CD8-positive, alpha-beta memory T cell (primary cell): ENCODE measurements around the gene NDUFV1. TPM values are rescaled to one million over a fixed set of nuclear protein-coding genes. Genes with fewer than 3 reads are reported as not detected.
"Not testable (repeated sequence)": the region's sequence is repeated elsewhere in the genome, so short reads cannot be mapped to it uniquely, and the experiment has no call there.

Experiments
- CTCF ChIA-PET: fragments of 350-600 bp; sonication (Branson Sonifier 250); formaldehyde crosslinking; loops from one replicate; lab custom pipeline; 2021; ENCODE audit warnings: antibody characterized with exemption; lab: Charles Lee
- POLR2A ChIA-PET: fragments of 350-600 bp; sonication (Branson Sonifier 250); formaldehyde crosslinking; loops from one replicate; lab custom pipeline; 2021; ENCODE audit warnings: antibody characterized with exemption; lab: Charles Lee
- DNase-seq, 5 donors: peaks; one replicate each; pipeline versions ENCODE4 v3.0.0 to v3.0.0-alpha.2; 2020 to 2022; ENCODE audit warnings: mixed read lengths in 1 of 5
- H3K27ac ChIP-seq: one replicate; pipeline ENCODE4 v1.7.0; 2013; ENCODE audit warnings: low read depth, mild to moderate bottlenecking, low read length, moderate library complexity
- H3K27me3 ChIP-seq: 2 replicates; pipeline ENCODE4 v1.7.0; 2013; ENCODE audit warnings: low read length, mild to moderate bottlenecking; ENCODE audit not compliant: insufficient read depth, poor library complexity, severe bottlenecking
- H3K36me3 ChIP-seq: 2 replicates; pipeline ENCODE4 v1.7.0; 2013; ENCODE audit warnings: mild to moderate bottlenecking, low read length, moderate library complexity; ENCODE audit not compliant: insufficient read depth
- H3K4me1 ChIP-seq: 2 replicates; pipeline ENCODE4 v1.7.0; 2013; ENCODE audit warnings: mild to moderate bottlenecking, low read length, moderate library complexity; ENCODE audit not compliant: insufficient read depth
- H3K4me3 ChIP-seq: 2 replicates; pipeline ENCODE4 v1.7.0; 2013; ENCODE audit warnings: mild to moderate bottlenecking, low read length
- H3K9me3 ChIP-seq: 2 replicates; pipeline ENCODE4 v1.7.0; 2013; ENCODE audit warnings: mild to moderate bottlenecking, low read length
- H3K27ac Mint-ChIP-seq, 8 donors: one replicate each; pipeline ENCODE4 v1.8.0; 2020 to 2021; ENCODE audit warnings: mixed read lengths in 8 of 8, mild to moderate bottlenecking in 6 of 8, inconsistent platforms in 3 of 8, moderate library complexity in 3 of 8
- H3K27me3 Mint-ChIP-seq, 2 donors: one replicate each; pipeline ENCODE4 v1.8.0; 2020 to 2021; ENCODE audit warnings: mixed read lengths in 2 of 2, mild to moderate bottlenecking in 1 of 2, moderate library complexity in 1 of 2
- H3K36me3 Mint-ChIP-seq, 3 donors: one replicate each; pipeline ENCODE4 v1.8.0; 2020 to 2021; ENCODE audit warnings: mixed read lengths in 3 of 3, inconsistent platforms in 1 of 3, mild to moderate bottlenecking in 1 of 3
- H3K4me1 Mint-ChIP-seq, 3 donors: one replicate each; pipeline ENCODE4 v1.8.0; 2020 to 2021; ENCODE audit warnings: mixed read lengths in 3 of 3, inconsistent platforms in 1 of 3, mild to moderate bottlenecking in 1 of 3
- H3K4me3 Mint-ChIP-seq, 7 donors: one replicate each; pipeline ENCODE4 v1.8.0; 2020 to 2021; ENCODE audit warnings: mixed read lengths in 7 of 7, mild to moderate bottlenecking in 6 of 7, moderate library complexity in 4 of 7, inconsistent platforms in 2 of 7
- H3K9me3 Mint-ChIP-seq, 5 donors: one replicate each; pipeline ENCODE4 v1.8.0; 2020 to 2022; ENCODE audit warnings: mixed read lengths in 5 of 5, mild to moderate bottlenecking in 3 of 5, moderate library complexity in 2 of 5, inconsistent platforms in 1 of 5
- polyA plus RNA-seq: library from polyadenylated mRNA; unstranded; fragments of 300-500 nt; fragmentation: Illumina TruSeq; gene quantifications from one replicate; pipeline ENCODE4 v1.2.3, GENCODE V29; 2021
- total RNA-seq, 2 experiments: library from RNA; stranded (reverse); gene quantifications; one replicate each; pipeline ENCODE4 v1.2.3, GENCODE V29; 2021

The NDUFV1 gene
- total and polyA plus RNA-seq, 3 experiments from 2014 or later: 140 to 326 (median 321) TPM

- H3K27ac Mint-ChIP-seq: peak overlapping the region; percentile 94 to 99 (median 98)
- H3K36me3 Mint-ChIP-seq: peaks cover 0 to 35% (median 2%) of the 10 kb centered on the region in 3 donors
- H3K9me3 Mint-ChIP-seq: no peaks in the 10 kb centered on the region
- H3K4me1 Mint-ChIP-seq: peaks cover 31 to 45% (median 32%) of the 10 kb centered on the region in 3 donors
- peaks cover 9% of the 10 kb centered on the region for H3K36me3 ChIP-seq
- H3K27me3 Mint-ChIP-seq: no peaks in the 10 kb centered on the region
- peak overlapping the region; percentile 50 for H3K4me3 ChIP-seq
- H3K4me3 Mint-ChIP-seq: peak overlapping the region; percentile 82 to 89 (median 85)
- H3K27ac ChIP-seq: peak overlapping the region; percentile 86
- peak; percentile 80 to 89 (median 85) for DNase-seq
- peaks cover 33% of the 10 kb centered on the region for H3K4me1 ChIP-seq
- ChIA-PET POLR2A (interaction anchor here (0.7 to 1.2 kb wide), 4 partner anchors 15 to 241 kb away, joined by 3 to 5 read pairs (median 3); partner anchors contain the start of genes CLCF1, NUDT8 and PPP1CA), CTCF (interaction anchor here (0.7 to 4.8 kb wide), 17 partner anchors 10 to 263 kb away, joined by 3 to 61 read pairs (median 3); partner anchors contain the start of genes NUDT8 and PPP1CA)
- H3K27me3 ChIP-seq: no peaks in the 10 kb centered on the region
- no peaks in the 10 kb centered on the region for H3K9me3 ChIP-seq
Measured at GRCh38 chr11:67613960-67614715, 7.4 kb downstream of the NDUFV1 start.

GRCh38 chr11:67614730-67615714 lies 8.3 kb downstream of the NDUFV1 start:
- H3K27ac Mint-ChIP-seq: peak overlapping the region; percentile 94 to 99 (median 98)
- peak overlapping the region; percentile 86 for H3K27ac ChIP-seq
- H3K27me3 Mint-ChIP-seq: no peaks in the 10 kb centered on the region
- peaks cover 0 to 29% (median 3%) of the 10 kb centered on the region in 3 donors for H3K36me3 Mint-ChIP-seq
- H3K4me3 Mint-ChIP-seq: peak overlapping the region; percentile 82 to 89 (median 85)
- H3K9me3 ChIP-seq: no peaks in the 10 kb centered on the region
- no peaks in the 10 kb centered on the region for H3K9me3 Mint-ChIP-seq
- CTCF ChIA-PET: interaction anchor here (0.9 to 4.8 kb wide), 16 partner anchors 13 to 264 kb away, joined by 3 to 61 read pairs (median 4); partner anchors contain the start of genes GSTP1, NUDT8 and PPP1CA
- peaks cover 4% of the 10 kb centered on the region for H3K36me3 ChIP-seq
- no peaks in the 10 kb centered on the region for H3K27me3 ChIP-seq
- peaks cover 31 to 45% (median 32%) of the 10 kb centered on the region in 3 donors for H3K4me1 Mint-ChIP-seq
- POLR2A ChIA-PET: interaction anchor here (0.6 to 1.0 kb wide), 3 partner anchors 15 to 385 kb away, joined by 3 to 5 read pairs (median 3); partner anchors contain the start of genes CLCF1 and NUDT8
- DNase-seq: peak in 4 of 5 donors; percentile 24 to 40 (median 31)
- peaks cover 33% of the 10 kb centered on the region for H3K4me1 ChIP-seq
- H3K4me3 ChIP-seq: peak overlapping the region; percentile 50

- peak in 2 of 5 donors; percentile 7 to 22 for DNase-seq
- peaks cover 0 to 20% (median 4%) of the 10 kb centered on the region in 3 donors for H3K36me3 Mint-ChIP-seq
- H3K9me3 Mint-ChIP-seq: no peaks in the 10 kb centered on the region
- peak overlapping the region in 7 of 8 donors; percentile 70 to 99 (median 98) for H3K27ac Mint-ChIP-seq
- H3K4me3 ChIP-seq: peak overlapping the region; percentile 34
- H3K27ac ChIP-seq: no peak overlapping the region
- H3K4me3 Mint-ChIP-seq: peak overlapping the region; percentile 34 to 86 (median 62)
- peaks cover 2% of the 10 kb centered on the region for H3K36me3 ChIP-seq
- POLR2A ChIA-PET: interaction anchor here (0.6 kb wide), 1 partner anchor 385 kb away, joined by 3 read pairs; no protein-coding TSS in a partner anchor
- no peaks in the 10 kb centered on the region for H3K9me3 ChIP-seq
- peaks cover 31 to 45% (median 32%) of the 10 kb centered on the region in 3 donors for H3K4me1 Mint-ChIP-seq
- H3K27me3 ChIP-seq: no peaks in the 10 kb centered on the region
- H3K27me3 Mint-ChIP-seq: no peaks in the 10 kb centered on the region
- CTCF ChIA-PET: interaction anchor here (1.6 to 4.8 kb wide), 3 partner anchors 13 to 43 kb away, joined by 4 to 61 read pairs (median 12); partner anchors contain the start of genes GSTP1 and NUDT8
- peaks cover 33% of the 10 kb centered on the region for H3K4me1 ChIP-seq
Measured at GRCh38 chr11:67615728-67616430, 9.1 kb downstream of the NDUFV1 start.

GRCh38 chr11:67616431-67617242 lies 9.9 kb downstream of the NDUFV1 start:
- ChIA-PET POLR2A (no interaction called here), CTCF (interaction anchor here (1.6 to 4.8 kb wide), 3 partner anchors 12 to 34 kb away, joined by 4 to 61 read pairs (median 6); partner anchors contain the start of genes GSTP1 and NUDT8)
- peaks cover 0 to 15% (median 2%) of the 10 kb centered on the region in 3 donors for H3K36me3 Mint-ChIP-seq
- Histone ChIP-seq H3K4me3 (no peak overlapping the region), H3K36me3 (no peaks in the 10 kb centered on the region), H3K4me1 (peaks cover 33% of the 10 kb centered on the region), H3K27me3 (no peaks in the 10 kb centered on the region), H3K27ac (no peak overlapping the region), H3K9me3 (no peaks in the 10 kb centered on the region)
- DNase-seq: no peak
- peak overlapping the region in 7 of 8 donors; percentile 17 to 99 (median 70) for H3K27ac Mint-ChIP-seq
- H3K4me3 Mint-ChIP-seq: peak overlapping the region; percentile 61 to 86 (median 62)
- no peaks in the 10 kb centered on the region for H3K27me3 Mint-ChIP-seq
- H3K4me1 Mint-ChIP-seq: peaks cover 31 to 45% (median 32%) of the 10 kb centered on the region in 3 donors
- H3K9me3 Mint-ChIP-seq: no peaks in the 10 kb centered on the region

GRCh38 chr11:67617243-67617953 lies 10.7 kb downstream of the NDUFV1 start:
- ChIA-PET CTCF (interaction anchor here (1.2 to 1.6 kb wide), 2 partner anchors 12 to 42 kb away, joined by 3 to 6 read pairs; partner anchors contain the start of gene NUDT8), POLR2A (no interaction called here)
- peak overlapping the region in 7 of 8 donors; percentile 17 to 79 (median 67) for H3K27ac Mint-ChIP-seq
- Histone ChIP-seq H3K36me3 (no peaks in the 10 kb centered on the region), H3K4me3 (no peak overlapping the region), H3K4me1 (peaks cover 33% of the 10 kb centered on the region), H3K27ac (no peak overlapping the region), H3K9me3 (no peaks in the 10 kb centered on the region), H3K27me3 (no peaks in the 10 kb centered on the region)
- peak overlapping the region in 5 of 7 donors; percentile 32 to 70 (median 61) for H3K4me3 Mint-ChIP-seq
- no peak for DNase-seq
- peaks cover 0 to 1% of the 10 kb centered on the region in 2 donors for H3K27me3 Mint-ChIP-seq
- no peaks in the 10 kb centered on the region for H3K9me3 Mint-ChIP-seq
- peaks cover 0 to 8% (median 2%) of the 10 kb centered on the region in 3 donors for H3K36me3 Mint-ChIP-seq
- H3K4me1 Mint-ChIP-seq: peaks cover 31 to 44% (median 32%) of the 10 kb centered on the region in 3 donors

GRCh38 chr11:67618901-67619659 lies 12.3 kb downstream of the NDUFV1 start:
- H3K27ac Mint-ChIP-seq, POLR2A ChIA-PET, H3K4me3 ChIP-seq, CTCF ChIA-PET, H3K27me3 ChIP-seq, H3K27ac ChIP-seq, H3K9me3 ChIP-seq, H3K9me3 Mint-ChIP-seq, H3K27me3 Mint-ChIP-seq, H3K4me3 Mint-ChIP-seq, H3K36me3 Mint-ChIP-seq, DNase-seq, H3K36me3 ChIP-seq: not testable (repeated sequence)
- peaks cover 21% of the 10 kb centered on the region for H3K4me1 ChIP-seq
- H3K4me1 Mint-ChIP-seq: peaks cover 18 to 28% (median 20%) of the 10 kb centered on the region in 3 donors
